ENCODE measurements around the gene RASA3. TPM values are rescaled to one million over a fixed set of nuclear protein-coding genes. Genes with fewer than 3 reads are reported as not detected.

Gene RASA3
- total and polyA plus RNA-seq, 2 donors (not counting 3 experiments of a cell fraction or from before 2014, with no cell fraction given): 26.5 to 53.8 TPM

GRCh38 chr13:113969973-113970611, 162.3 kb downstream of the RASA3 start:
- TF ChIP-seq GATA2 (IDR thresholded peaks at IDR 0.05; ENCODE audit: insufficient read depth, insufficient read length, low read depth, low read length) (no peak), POLR2AphosphoS5 (IDR thresholded peaks at IDR 0.05; ENCODE audit: insufficient read depth, low read depth, low read length) (no peak), EZH2 (IDR thresholded peaks at IDR 0.05; ENCODE audit: borderline replicate concordance, low read depth, low read length, severe bottlenecking) (no peak), MYC (IDR thresholded peaks at IDR 0.05; ENCODE audit: low read depth, low read length) (no peak), POLR2A (IDR thresholded peaks at IDR 0.05; ENCODE audit: low read depth, low read length) (no peak), FOS (IDR thresholded peaks at IDR 0.05; ENCODE audit: borderline replicate concordance, insufficient read depth, low read length) (no peak), JUN (IDR thresholded peaks at IDR 0.05; ENCODE audit: borderline replicate concordance, insufficient read depth, insufficient read length, low read depth) (no peak)
- TF ChIP-seq, protein P1, sequence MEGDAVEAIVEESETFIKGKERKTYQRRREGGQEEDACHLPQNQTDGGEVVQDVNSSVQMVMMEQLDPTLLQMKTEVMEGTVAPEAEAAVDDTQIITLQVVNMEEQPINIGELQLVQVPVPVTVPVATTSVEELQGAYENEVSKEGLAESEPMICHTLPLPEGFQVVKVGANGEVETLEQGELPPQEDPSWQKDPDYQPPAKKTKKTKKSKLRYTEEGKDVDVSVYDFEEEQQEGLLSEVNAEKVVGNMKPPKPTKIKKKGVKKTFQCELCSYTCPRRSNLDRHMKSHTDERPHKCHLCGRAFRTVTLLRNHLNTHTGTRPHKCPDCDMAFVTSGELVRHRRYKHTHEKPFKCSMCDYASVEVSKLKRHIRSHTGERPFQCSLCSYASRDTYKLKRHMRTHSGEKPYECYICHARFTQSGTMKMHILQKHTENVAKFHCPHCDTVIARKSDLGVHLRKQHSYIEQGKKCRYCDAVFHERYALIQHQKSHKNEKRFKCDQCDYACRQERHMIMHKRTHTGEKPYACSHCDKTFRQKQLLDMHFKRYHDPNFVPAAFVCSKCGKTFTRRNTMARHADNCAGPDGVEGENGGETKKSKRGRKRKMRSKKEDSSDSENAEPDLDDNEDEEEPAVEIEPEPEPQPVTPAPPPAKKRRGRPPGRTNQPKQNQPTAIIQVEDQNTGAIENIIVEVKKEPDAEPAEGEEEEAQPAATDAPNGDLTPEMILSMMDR (IDR thresholded peaks at IDR 0.05; ENCODE audit: extremely low read depth in 1 of 2, insufficient read depth in 1 of 2, low read depth in 1 of 2, low read length in 2 of 2): no peak
- TF ChIP-seq, protein P2, sequence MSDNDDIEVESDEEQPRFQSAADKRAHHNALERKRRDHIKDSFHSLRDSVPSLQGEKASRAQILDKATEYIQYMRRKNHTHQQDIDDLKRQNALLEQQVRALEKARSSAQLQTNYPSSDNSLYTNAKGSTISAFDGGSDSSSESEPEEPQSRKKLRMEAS (IDR thresholded peaks at IDR 0.05; ENCODE audit: insufficient read depth, insufficient read length): no peak
- Histone ChIP-seq H3K79me2 (ENCODE audit: control insufficient read depth, insufficient read depth, low read length) (no peaks in the 10 kb centered on the region), H3K9me1 (replicated peaks; ENCODE audit: control insufficient read depth, extremely low read depth, insufficient read depth, low read length) (no peaks in the 10 kb centered on the region), H3K36me3 (ENCODE audit: control insufficient read depth in 2 of 2, extremely low read depth in 1 of 2, insufficient read depth in 2 of 2, low read length in 2 of 2) (peaks cover 0 to 14% of the 10 kb centered on the region in 2 experiments), H3K4me1 (ENCODE audit: control insufficient read depth, extremely low read depth, insufficient read depth, low read length) (no peaks in the 10 kb centered on the region), H3K27ac (ENCODE audit: insufficient read depth, low read depth, low read length) (no peak overlapping the region), H3K4me2 (ENCODE audit: insufficient read depth, low read length) (no peak overlapping the region), H3K27me3 (ENCODE audit: control insufficient read depth in 2 of 2, insufficient read depth in 2 of 2, low read length in 2 of 2) (no peaks in the 10 kb centered on the region), H3K9me3 (replicated peaks; ENCODE audit: control insufficient read depth, insufficient read depth, low read length) (no peaks in the 10 kb centered on the region), H2AFZ (ENCODE audit: low read depth, low read length) (no peak overlapping the region), H4K20me1 (replicated peaks; ENCODE audit: control insufficient read depth, extremely low read depth, insufficient read depth, low read length) (no peaks in the 10 kb centered on the region), H3K4me3 (replicated peaks in 1 of 3; ENCODE audit: insufficient read depth in 1 of 3, low read depth in 1 of 3, low read length in 3 of 3) (no peak overlapping the region), H3K9ac (replicated peaks; ENCODE audit: extremely low read depth, insufficient read depth, low read length) (no peak overlapping the region)
- dilution Hi-C loops (cut with MboI; ENCODE audit: extremely low pct_ligation_motif_present, low sequenced_read_pairs) (no loop called here), intact Hi-C loops (cut with micrococcal nuclease) (no loop called here)
- POLR2A ChIA-PET: no interaction called here
- DNase-seq (ENCODE audit: low read depth, low spot score) (no peak), FAIRE-seq (no peak)
- CTCF ChIA-PET: no interaction called here
- BruUV-seq (replicated peaks): no TSS peak

Measured in endothelial cell of umbilical vein (primary cell).